ENCODE data around the gene TACC3.

Gene TACC3

GRCh38 chr4:1684506-1685234 is 36.7 kb upstream of the TACC3 start:
- Histone ChIP-seq H3K36me3 (ENCODE audit: control insufficient read depth, insufficient read depth, low read length) (no peaks in the 10 kb centered on the region; the same call in 1 of the 2 replicates), H3K27me3 (replicated peaks; ENCODE audit: control insufficient read depth, insufficient read depth, low read length) (no peaks in the 10 kb centered on the region), H3K4me3 (replicated peaks; ENCODE audit: low read depth, low read length) (peak overlapping the region; percentile 56)
- no peak for TF ChIP-seq CTCF (IDR thresholded peaks at IDR 0.05; ENCODE audit: insufficient read depth, low read length, poor library complexity, severe bottlenecking)
- no peak for DNase-seq (ENCODE audit: extremely low read depth, insufficient read length)

GRCh38 chr4:1685235-1686150 is 35.8 kb upstream of the TACC3 start:
- DNase-seq (ENCODE audit: extremely low read depth, insufficient read length), result peak; percentile 22
- Histone ChIP-seq H3K27me3 (replicated peaks; ENCODE audit: control insufficient read depth, insufficient read depth, low read length) (no peaks in the 10 kb centered on the region), H3K36me3 (ENCODE audit: control insufficient read depth, insufficient read depth, low read length) (no peaks in the 10 kb centered on the region; the same call in 1 of the 2 replicates), H3K4me3 (replicated peaks; ENCODE audit: low read depth, low read length) (no peak overlapping the region)
- TF ChIP-seq CTCF (IDR thresholded peaks at IDR 0.05; ENCODE audit: insufficient read depth, low read length, poor library complexity, severe bottlenecking), result no peak

DNA sequence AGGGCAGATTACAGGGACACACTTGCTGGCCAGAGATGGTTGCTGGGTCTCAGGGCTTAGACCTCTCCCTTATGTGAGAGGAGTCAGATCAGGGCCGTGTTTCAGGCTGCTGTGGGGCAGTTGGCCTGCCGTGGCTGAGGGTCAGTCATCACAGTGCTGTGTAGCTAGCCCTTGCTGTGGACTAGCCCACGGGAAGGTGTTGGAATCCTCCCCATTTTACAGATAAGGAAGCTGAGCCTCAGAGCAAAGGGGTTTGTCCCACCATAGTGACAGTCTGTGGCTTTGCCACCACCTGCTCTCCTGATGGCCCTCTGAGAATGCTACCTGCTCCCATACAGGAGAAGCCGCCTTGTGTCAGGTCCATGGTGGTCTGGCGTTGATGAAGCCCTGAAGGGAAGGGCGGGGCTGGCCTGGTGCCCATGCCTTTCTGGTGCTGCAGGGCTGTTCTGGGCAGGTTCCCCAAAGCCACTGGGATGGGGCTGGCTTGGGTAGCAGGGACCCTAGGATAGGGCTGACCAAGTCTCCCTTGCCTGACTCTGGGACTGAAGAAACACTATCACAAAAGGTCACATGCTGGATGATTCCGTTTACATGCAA is 34.8 kb upstream of the TACC3 start:
- H3K4me3 ChIP-seq (replicated peaks; ENCODE audit: low read depth, low read length), result no peak overlapping the region
- peaks cover 8% of the 10 kb centered on the region for H3K36me3 ChIP-seq (ENCODE audit: control insufficient read depth, insufficient read depth, low read length)
- no peak for DNase-seq (ENCODE audit: extremely low read depth, insufficient read length)
- H3K27me3 ChIP-seq (replicated peaks; ENCODE audit: control insufficient read depth, insufficient read depth, low read length), result no peaks in the 10 kb centered on the region
- no peak for TF ChIP-seq CTCF (IDR thresholded peaks at IDR 0.05; ENCODE audit: insufficient read depth, low read length, poor library complexity, severe bottlenecking)

- Histone ChIP-seq H3K4me3 (replicated peaks; ENCODE audit: low read depth, low read length) (no peak overlapping the region), H3K27me3 (replicated peaks; ENCODE audit: control insufficient read depth, insufficient read depth, low read length) (no peaks in the 10 kb centered on the region), H3K36me3 (ENCODE audit: control insufficient read depth, insufficient read depth, low read length) (peaks cover 22% of the 10 kb centered on the region)
- no peak for TF ChIP-seq CTCF (IDR thresholded peaks at IDR 0.05; ENCODE audit: insufficient read depth, low read length, poor library complexity, severe bottlenecking)
- DNase-seq (ENCODE audit: extremely low read depth, insufficient read length), result no peak
Observed at GRCh38 chr4:1690698-1691097, 30.6 kb upstream of the TACC3 start.

DNA sequence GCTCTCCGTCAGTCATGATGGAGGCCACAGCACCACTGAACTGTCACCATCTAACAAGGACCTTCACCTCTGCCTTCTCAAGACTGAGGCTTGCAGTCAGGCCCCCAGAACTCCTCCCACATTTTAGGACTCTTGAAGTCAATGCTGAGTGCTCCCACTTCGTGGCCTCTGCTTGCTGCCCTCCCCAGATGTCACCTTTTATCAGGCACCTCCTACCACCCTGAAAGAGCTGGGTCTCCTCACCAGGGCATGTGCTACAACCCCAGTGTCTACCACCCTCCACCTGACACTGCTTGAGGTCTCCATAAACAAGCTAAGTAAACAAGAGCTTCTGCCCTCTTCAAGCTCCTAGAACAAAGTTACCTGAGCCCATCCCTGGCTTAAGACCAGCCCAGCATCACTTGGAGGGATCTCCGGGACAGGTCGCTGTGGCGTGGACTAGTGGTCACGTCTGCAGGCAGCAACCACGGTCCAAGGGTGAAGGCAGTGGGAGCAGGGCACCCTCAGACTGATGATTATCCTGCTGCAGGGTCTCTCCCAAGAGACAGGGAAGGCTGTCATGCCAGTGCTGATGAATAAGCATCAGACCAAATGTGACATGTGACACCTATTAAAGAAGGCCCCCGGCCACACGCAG is 29.5 kb upstream of the TACC3 start:
- Histone ChIP-seq H3K4me3 (replicated peaks; ENCODE audit: low read depth, low read length) (no peak overlapping the region), H3K27me3 (replicated peaks; ENCODE audit: control insufficient read depth, insufficient read depth, low read length) (no peaks in the 10 kb centered on the region), H3K36me3 (ENCODE audit: control insufficient read depth, insufficient read depth, low read length) (peaks cover 25% of the 10 kb centered on the region)
- no peak for TF ChIP-seq CTCF (IDR thresholded peaks at IDR 0.05; ENCODE audit: insufficient read depth, low read length, poor library complexity, severe bottlenecking)
- DNase-seq (ENCODE audit: extremely low read depth, insufficient read length), result no peak

Measured in GM06990 (cell line).